SK-N-SH (cell line): ENCODE data around the gene PCSK6.
A peak's percentile ranks its signal among the peaks of the same experiment; 100 is the strongest.
"Not testable (repeated sequence)": the region's sequence is repeated elsewhere in the genome, so short reads cannot be mapped to it uniquely, and the experiment has no call there.

ENCODE experiments used
- CHD2 ChIP-seq: fragments of 150-350 bp; IDR thresholded peaks from 2 replicates; pipeline ENCODE4 v1.6.1; 2018; ENCODE audit warnings: low read length; ENCODE audit not compliant: partially characterized antibody
- CTCF ChIP-seq: fragments of 200-600 bp; sonication (generic); IDR thresholded peaks from 2 replicates; pipeline ENCODE4 v1.6.1; 2017; ENCODE audit warnings: antibody characterized with exemption, mild to moderate bottlenecking, moderate library complexity
- ELF1 ChIP-seq: IDR thresholded peaks from 2 replicates; pipeline ENCODE4 v1.4.0; 2012
- GABPA ChIP-seq: IDR thresholded peaks from 2 replicates; pipeline ENCODE4 v1.4.0; 2012; ENCODE audit warnings: low read depth, mild to moderate bottlenecking
- MAX ChIP-seq: IDR thresholded peaks from 2 replicates; pipeline ENCODE4 v1.4.0; 2012; ENCODE audit warnings: low read depth
- NFIC ChIP-seq: IDR thresholded peaks from 2 replicates; pipeline ENCODE4 v1.4.0; 2012; ENCODE audit warnings: borderline replicate concordance
- POLR2AphosphoS5 ChIP-seq: IDR thresholded peaks from 2 replicates; pipeline ENCODE4 v1.6.1; 2012; ENCODE audit warnings: low read depth, low read length
- RAD21 ChIP-seq: IDR thresholded peaks from 2 replicates; pipeline ENCODE4 v1.6.1; 2012; ENCODE audit warnings: mild to moderate bottlenecking, low read length
- RXRA ChIP-seq: IDR thresholded peaks from 2 replicates; pipeline ENCODE4 v1.4.0; 2012; ENCODE audit warnings: low read depth, mild to moderate bottlenecking, borderline replicate concordance
- TAF1 ChIP-seq: IDR thresholded peaks from 2 replicates; pipeline ENCODE4 v1.6.1; 2012; ENCODE audit warnings: low read depth, mild to moderate bottlenecking, low read length, moderate library complexity, borderline replicate concordance
- USF2 ChIP-seq: fragments of 150-350 bp; IDR thresholded peaks from 2 replicates; pipeline ENCODE4 v1.6.1; 2017; ENCODE audit warnings: antibody characterized with exemption, low read length, low read depth, borderline replicate concordance

GRCh38 chr15:101333907-101334789 lies 155.4 kb downstream of the PCSK6 start:
- not testable (repeated sequence) for TF ChIP-seq CTCF, RAD21, POLR2AphosphoS5, MAX, NFIC, TAF1, USF2, ELF1, CHD2, RXRA
- peak; percentile 78 for TF ChIP-seq GABPA
